GM12878 (cell line): ENCODE measurements around the gene RBP3.

Experiments used
- CTCF ChIP-seq, 3 experiments: IDR thresholded peaks in 2 of 3; conservative IDR thresholded peaks in 1 of 3; 2 replicates each; pipeline ENCODE4 v1.5.1; 2011; ENCODE audit warnings: low read depth in 3 of 3, low read length in 3 of 3, mild to moderate bottlenecking in 3 of 3, control low read depth in 2 of 3, moderate library complexity in 2 of 3, inconsistent platforms in 1 of 3, mixed read lengths in 1 of 3; ENCODE audit not compliant: control insufficient read depth in 2 of 3, insufficient read depth in 1 of 3; ENCODE audit errors: extremely low read depth in 1 of 3
- CUX1 ChIP-seq: IDR thresholded peaks from 2 replicates; pipeline ENCODE4 v1.6.1; 2012; ENCODE audit warnings: improper control_type of control experiment, low read depth, low read length; ENCODE audit not compliant: insufficient replicate concordance
- GABPA ChIP-seq: IDR thresholded peaks from 2 replicates; pipeline ENCODE4 v1.6.1; 2014; ENCODE audit warnings: antibody characterized with exemption, low read depth, mild to moderate bottlenecking, inconsistent platforms
- MYC ChIP-seq: IDR thresholded peaks from 2 replicates; pipeline ENCODE4 v1.6.1; 2011; ENCODE audit warnings: mild to moderate bottlenecking, low read length, moderate library complexity, inconsistent platforms; ENCODE audit not compliant: insufficient read depth, insufficient replicate concordance, insufficient read length, severe bottlenecking
- POLR2A ChIP-seq: IDR thresholded peaks from 2 replicates; pipeline ENCODE4 v1.6.1; 2011; ENCODE audit warnings: low read depth, mild to moderate bottlenecking, low read length
- RELB ChIP-seq: fragments of 450-650 bp; IDR thresholded peaks from 2 replicates; pipeline ENCODE4 v1.6.1; 2017; ENCODE audit warnings: low read depth, mild to moderate bottlenecking, moderate library complexity
- STAT3 ChIP-seq: IDR thresholded peaks from 2 replicates; pipeline ENCODE4 v1.6.1; 2011; ENCODE audit warnings: low read depth, low read length, improper control_type of control experiment
- WRNIP1 ChIP-seq: IDR thresholded peaks from 2 replicates; pipeline ENCODE4 v1.6.1; 2011; ENCODE audit warnings: low read depth, low read length, improper control_type of control experiment, borderline replicate concordance

- no peak for TF ChIP-seq RELB
- TF ChIP-seq STAT3: no peak
- no peak for TF ChIP-seq WRNIP1
- TF ChIP-seq CTCF (IDR thresholded peaks at IDR 0.05 in 2 of 3, conservative IDR thresholded peaks at IDR 0.05 in 1 of 3; ENCODE audit: control insufficient read depth in 2 of 3, extremely low read depth in 1 of 3, insufficient read depth in 1 of 3, low read depth in 3 of 3, low read length in 3 of 3): no peak
- no peak for TF ChIP-seq POLR2A
- no peak for TF ChIP-seq GABPA
- TF ChIP-seq CUX1: no peak
- TF ChIP-seq MYC: no peak
Observed at GRCh38 chr10:47369251-47369894, 21.2 kb downstream of the RBP3 start.
